K562 (cell line): ENCODE results near the gene COG2. TPM values are rescaled to one million over a fixed set of nuclear protein-coding genes. Genes with fewer than 3 reads are reported as not detected.
A peak's percentile ranks its signal among the peaks of the same experiment; 100 is the strongest.

ENCODE experiments used
- ATAC-seq: fragments of 200-7000 bp; cut with Tn5 transposase; 3 replicates; pipeline ENCODE4 v1.9.1; 2020; ENCODE audit warnings: moderate library complexity
- BruUV-seq: library from RNA; stranded (reverse); fragments of 400-500 nt; replicated peaks from 2 replicates; lab custom pipeline; 2021; lab: Mats Ljungman, UMichigan
- CTCF ChIA-PET: fragments of 300-600 bp; formaldehyde crosslinking; extraction: SDS; loops from one replicate; lab custom pipeline; 2021; ENCODE audit warnings: low intra/inter-chr PET ratio; lab: Yijun Ruan, JAX
- POLR2A ChIA-PET: fragments of 300-600, 350-650 bp; sonication (Branson Sonifier 250); formaldehyde crosslinking; extraction: SDS; loops from one replicate; lab custom pipeline; 2021; ENCODE audit warnings: antibody characterized with exemption, inconsistent platforms; lab: Yijun Ruan, JAX
- DNase-seq, 4 experiments: peaks; one replicate each; pipeline versions ENCODE4 v3.0.0 to v3.0.0-alpha.2; 2011 to 2018; ENCODE audit warnings: low spot score in 3 of 4, mixed read lengths in 3 of 4; ENCODE audit errors: extremely low read depth in 1 of 4
- FAIRE-seq: peaks from 2 replicates; lab custom pipeline; 2011; peaks lifted over from hg19 to GRCh38; lab: Jason Lieb, UNC
- H2AFZ ChIP-seq: 2 replicates; pipeline ENCODE4 v1.6.0; 2011; ENCODE audit warnings: low read depth, low read length, control low read depth, inconsistent platforms
- H3K27ac ChIP-seq: fragments of 200-600 bp; 3 replicates; pipeline ENCODE4 v1.8.0; 2011; ENCODE audit warnings: low read depth, mild to moderate bottlenecking, control low read depth, inconsistent platforms, low read length, moderate library complexity, mixed read lengths; ENCODE audit errors: extremely low read depth
- H3K27me3 ChIP-seq, 2 experiments: fragments of 300-600 bp in 1 of 2; 2 replicates in 1 of 2; 3 replicates in 1 of 2; pipeline versions ENCODE4 v1.6.0 to v1.8.0; 2011; ENCODE audit warnings: inconsistent platforms in 2 of 2, low read length in 2 of 2, mild to moderate bottlenecking in 1 of 2, mixed read lengths in 1 of 2, moderate library complexity in 1 of 2; ENCODE audit not compliant: control insufficient read depth in 2 of 2, insufficient read depth in 2 of 2
- H3K36me3 ChIP-seq: fragments of 300-600 bp; 3 replicates; pipeline ENCODE4 v1.8.0; 2011; ENCODE audit warnings: mild to moderate bottlenecking, low read length, inconsistent platforms; ENCODE audit not compliant: control insufficient read depth, insufficient read depth
- H3K4me1 ChIP-seq, 2 experiments: fragments of 200-600 bp in 1 of 2; replicated peaks in 1 of 2; 2 replicates in 1 of 2; 3 replicates in 1 of 2; pipeline versions ENCODE4 v1.5.1 to v1.8.0; 2011; ENCODE audit warnings: inconsistent platforms in 2 of 2, low read length in 2 of 2, mild to moderate bottlenecking in 1 of 2, mixed read lengths in 1 of 2, moderate library complexity in 1 of 2; ENCODE audit not compliant: control insufficient read depth in 2 of 2, insufficient read depth in 2 of 2
- H3K4me2 ChIP-seq: 2 replicates; pipeline ENCODE4 v1.6.1; 2011; ENCODE audit warnings: low read length, control low read depth, inconsistent platforms, mixed read lengths; ENCODE audit not compliant: insufficient read depth
- H3K4me3 ChIP-seq: fragments of 200-600 bp; sonication (generic), shearing (Covaris generic); 2 replicates; pipeline ENCODE4 v1.5.1; 2016; ENCODE audit warnings: control low read depth, inconsistent platforms
- H3K79me2 ChIP-seq: fragments of 200-600 bp; 3 replicates; pipeline ENCODE4 v1.8.0; 2011; ENCODE audit warnings: low read length, inconsistent platforms; ENCODE audit not compliant: control insufficient read depth, insufficient read depth
- H3K9ac ChIP-seq, 2 experiments: 2 replicates each; pipeline versions ENCODE4 v1.6.0 to v1.6.1; 2011; ENCODE audit warnings: low read depth in 2 of 2, low read length in 2 of 2, control low read depth in 1 of 2, inconsistent platforms in 1 of 2, mild to moderate bottlenecking in 1 of 2, mixed read lengths in 1 of 2; ENCODE audit not compliant: insufficient read depth in 1 of 2
- H3K9me1 ChIP-seq: one replicate; pipeline ENCODE4 v1.6.0; 2011; ENCODE audit warnings: inconsistent platforms, mild to moderate bottlenecking, low read length, moderate library complexity; ENCODE audit not compliant: control insufficient read depth, insufficient read depth
- H3K9me3 ChIP-seq: replicated peaks from 2 replicates; pipeline ENCODE4 v1.5.1; 2011; ENCODE audit warnings: low read depth, low read length, inconsistent platforms; ENCODE audit not compliant: control insufficient read depth, insufficient read depth
- H4K20me1 ChIP-seq: replicated peaks from 2 replicates; pipeline ENCODE4 v1.6.1; 2011; ENCODE audit warnings: low read length, inconsistent platforms, mixed read lengths; ENCODE audit not compliant: control insufficient read depth, insufficient read depth
- ARID2 ChIP-seq: fragments of 450-650 bp; IDR thresholded peaks from 2 replicates; pipeline ENCODE4 v1.6.1; 2017; ENCODE audit warnings: antibody characterized with exemption, mild to moderate bottlenecking
- EZH2 ChIP-seq: IDR thresholded peaks from 2 replicates; pipeline ENCODE4 v1.6.1; 2012; ENCODE audit warnings: low read depth, mild to moderate bottlenecking, inconsistent platforms, low read length, borderline replicate concordance
- HCFC1 ChIP-seq: IDR thresholded peaks from 2 replicates; pipeline ENCODE4 v1.6.1; 2012; ENCODE audit warnings: low read depth, low read length, improper control_type of control experiment
- SIX5 ChIP-seq, 2 experiments: IDR thresholded peaks; 2 replicates each; pipeline ENCODE4 v1.6.1; 2011; ENCODE audit warnings: low read length in 2 of 2, borderline replicate concordance in 1 of 2, low read depth in 1 of 2, mild to moderate bottlenecking in 1 of 2, moderate library complexity in 1 of 2; ENCODE audit not compliant: insufficient read depth in 1 of 2
- WGBS: fragments of 100-300 bp; shearing (Covaris generic); methylation state at CpG from one replicate; pipeline ENCODE4 v1.1.6; 2016; ENCODE audit warnings: low coverage, mixed read lengths; ENCODE audit not compliant: insufficient coverage; ENCODE audit errors: missing lambda C conversion rate; 5-methylcytosine and 5-hydroxymethylcytosine counted together
- in situ Hi-C: fragments of 300-500 bp; cut with MboI; formaldehyde crosslinking; loops from 4 replicates; pipeline ENCODE4 v1.15.0; 2018; ENCODE audit warnings: inconsistent platforms, mixed read lengths
- intact Hi-C: fragments of 100-400 bp; cut with micrococcal nuclease; formaldehyde crosslinking; loops from 2 replicates; pipeline ENCODE4 v1.14.2; 2022
- polyA plus RNA-seq, 8 experiments: library from polyadenylated mRNA; depleted of rRNA in 4 of 8; stranded (reverse) in 5 of 8; unstranded in 3 of 8; fragments of >200 nt; fragmentation: Nextera tagmentation in 2 of 8; fragmentation: Illumina TruSeq in 1 of 8; extraction: Ambion mirVana in 2 of 8; extraction: Trizol in 1 of 8; gene quantifications; 2 replicates each; pipeline versions ENCODE4 v1.2.1 to v1.2.3, GENCODE V29; 2011 to 2014; ENCODE audit warnings: inconsistent platforms in 1 of 8, missing spikeins in 1 of 8
- total RNA-seq, 7 experiments: library from RNA; depleted of rRNA in 6 of 7; stranded (reverse); fragments of >200 nt in 6 of 7; fragmentation: Illumina TruSeq in 2 of 7; extraction: Trizol in 2 of 7; gene quantifications; 2 replicates each; pipeline versions ENCODE4 v1.2.1 to v1.2.3, GENCODE V29; 2011 to 2021; ENCODE audit warnings: low replicate concordance in 1 of 7
- TF ChIP-seq, protein P1 (sequence below): fragments of 250-450 bp; sonication (Bioruptor Pico); IDR thresholded peaks from 2 replicates; pipeline ENCODE4 v1.5.0; 2021; ENCODE audit warnings: mild to moderate bottlenecking, borderline replicate concordance

The COG2 gene
- total and polyA plus RNA-seq, 9 of the 15 experiments (the other 6 are each of a cell fraction or from before 2014, with no cell fraction given): 22.0 to 51.7 (median 33.3) TPM

DNA sequence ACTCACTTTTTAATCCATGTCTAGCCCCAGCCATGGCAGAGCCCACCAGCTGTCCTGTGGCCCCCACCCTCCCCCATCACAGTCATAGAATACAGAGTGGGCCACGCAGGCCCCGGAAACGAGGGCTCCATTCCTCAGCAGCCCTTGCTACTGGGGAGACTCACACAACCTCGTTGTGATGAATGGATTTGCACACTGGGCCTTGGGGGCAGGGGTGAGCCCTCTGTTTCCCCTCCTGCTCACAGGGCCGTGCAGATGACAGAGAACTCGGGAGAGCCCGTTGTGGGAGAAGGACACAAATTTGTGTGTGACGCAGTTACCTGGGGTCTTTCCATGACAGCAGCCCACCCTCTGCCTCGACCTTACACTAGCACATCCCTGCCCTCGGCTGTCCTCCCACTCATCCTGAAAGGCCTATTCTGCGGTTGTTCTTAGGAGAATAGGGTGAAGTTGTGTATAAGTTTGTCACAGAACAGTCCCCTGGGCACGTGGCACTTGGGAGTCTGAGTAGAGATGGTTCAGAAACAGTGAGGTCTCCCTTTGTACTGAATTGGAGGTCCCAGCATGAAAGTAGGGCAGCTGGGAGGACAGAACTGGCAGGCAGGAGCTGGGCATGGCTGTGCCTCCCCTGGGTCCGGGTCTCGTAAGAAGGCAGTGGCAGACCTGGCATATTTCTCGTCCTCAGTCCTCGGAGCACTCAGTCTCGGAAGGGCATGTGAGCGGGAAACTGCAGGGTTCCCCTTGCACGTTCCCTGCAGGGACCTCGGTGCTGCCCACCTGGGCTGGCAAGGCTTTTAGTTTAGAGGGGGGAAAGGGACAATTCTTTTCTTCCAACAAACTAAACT is 64.8 kb downstream of the COG2 start:
- peak overlapping the region in 1 of 2 experiments; percentile 47; a peak in 1 of 4 replicates for H3K9ac ChIP-seq
- peaks cover 0 to 16% of the 10 kb centered on the region in 2 experiments; a peak in 2 of 5 replicates for H3K4me1 ChIP-seq
- no peak overlapping the region for H3K4me3 ChIP-seq
- ATAC-seq (no peak), DNase-seq (no peak), FAIRE-seq (no peak)
- no peaks in the 10 kb centered on the region for H3K9me3 ChIP-seq
- H3K36me3 ChIP-seq: no peaks in the 10 kb centered on the region
- intact Hi-C loops: no loop called here
- in situ Hi-C loops: no loop called here
- H3K27me3 ChIP-seq: peaks cover 60 to 92% of the 10 kb centered on the region in 2 experiments
- peaks cover 10% of the 10 kb centered on the region; the same call in 1 of the 2 replicates for H4K20me1 ChIP-seq
- no TSS peak for BruUV-seq
- 9% methylated on average over 19 of the region's 20 CpGs for WGBS
- TF ChIP-seq ARID2 (no peak), EZH2 (0 out of 2 replicates have a peak, but pooled peaks have one; percentile 26), HCFC1 (no peak), SIX5 (IDR thresholded peaks at IDR 0.05; ENCODE audit: borderline replicate concordance in 1 of 2, insufficient read depth in 1 of 2, low read depth in 1 of 2, low read length in 2 of 2) (no peak)
- TF ChIP-seq, protein P1, sequence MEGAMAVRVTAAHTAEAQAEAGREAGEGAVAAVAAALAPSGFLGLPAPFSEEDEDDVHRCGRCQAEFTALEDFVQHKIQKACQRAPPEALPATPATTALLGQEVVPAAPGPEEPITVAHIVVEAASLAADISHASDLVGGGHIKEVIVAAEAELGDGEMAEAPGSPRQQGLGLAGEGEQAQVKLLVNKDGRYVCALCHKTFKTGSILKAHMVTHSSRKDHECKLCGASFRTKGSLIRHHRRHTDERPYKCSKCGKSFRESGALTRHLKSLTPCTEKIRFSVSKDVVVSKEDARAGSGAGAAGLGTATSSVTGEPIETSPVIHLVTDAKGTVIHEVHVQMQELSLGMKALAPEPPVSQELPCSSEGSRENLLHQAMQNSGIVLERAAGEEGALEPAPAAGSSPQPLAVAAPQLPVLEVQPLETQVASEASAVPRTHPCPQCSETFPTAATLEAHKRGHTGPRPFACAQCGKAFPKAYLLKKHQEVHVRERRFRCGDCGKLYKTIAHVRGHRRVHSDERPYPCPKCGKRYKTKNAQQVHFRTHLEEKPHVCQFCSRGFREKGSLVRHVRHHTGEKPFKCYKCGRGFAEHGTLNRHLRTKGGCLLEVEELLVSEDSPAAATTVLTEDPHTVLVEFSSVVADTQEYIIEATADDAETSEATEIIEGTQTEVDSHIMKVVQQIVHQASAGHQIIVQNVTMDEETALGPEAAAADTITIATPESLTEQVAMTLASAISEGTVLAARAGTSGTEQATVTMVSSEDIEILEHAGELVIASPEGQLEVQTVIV (CRISPR knock-in tag): no peak
- no peaks in the 10 kb centered on the region for H3K9me1 ChIP-seq
- H3K4me2 ChIP-seq: no peak overlapping the region
- ChIA-PET POLR2A (no interaction called here), CTCF (no interaction called here)
- no peaks in the 10 kb centered on the region for H3K79me2 ChIP-seq
- H2AFZ ChIP-seq: no peak overlapping the region
- H3K27ac ChIP-seq: no peak overlapping the region
